Lower lobe of right lung (tissue), 2 donors: ENCODE data around the gene KDSR. TPM values are rescaled to one million over a fixed set of nuclear protein-coding genes. Genes with fewer than 3 reads are reported as not detected.

ENCODE experiments used
- ATAC-seq, 2 donors: fragments of 200-7000 bp; cut with Tn5 transposase; one replicate each; pipeline ENCODE4 v1.9.1; 2020 to 2022; ENCODE audit warnings: mild to moderate bottlenecking in 2 of 2, moderate library complexity in 2 of 2
- DNase-seq: peaks from one replicate; pipeline ENCODE4 v3.0.0-alpha.2; 2020
- H3K27ac ChIP-seq: fragments of 200-600 bp; one replicate; pipeline ENCODE4 v1.8.0; 2022
- H3K27me3 ChIP-seq: fragments of 200-600 bp; one replicate; pipeline ENCODE4 v1.8.0; 2022; ENCODE audit warnings: low read depth
- H3K36me3 ChIP-seq: fragments of 200-600 bp; one replicate; pipeline ENCODE4 v1.8.0; 2022; ENCODE audit warnings: mild to moderate bottlenecking
- H3K4me1 ChIP-seq: fragments of 200-600 bp; one replicate; pipeline ENCODE4 v1.8.0; 2022
- H3K4me3 ChIP-seq: fragments of 200-600 bp; one replicate; pipeline ENCODE4 v1.8.0; 2022; ENCODE audit warnings: mild to moderate bottlenecking
- H3K9me3 ChIP-seq: fragments of 200-600 bp; one replicate; pipeline ENCODE4 v1.8.0; 2022
- intact Hi-C: fragments of 100-400 bp; cut with DNase I; formaldehyde crosslinking; loops from one replicate; pipeline ENCODE4 v1.11.0; 2022
- total RNA-seq: library from RNA; stranded (reverse); fragmentation: NEBNext Ultra II Directional; extraction: Animal tissue kit (Norgen Biotek cat#: 25700); gene quantifications from one replicate; pipeline ENCODE4 v1.2.1, GENCODE V29; 2021
- TF ChIP-seq, protein P1 (sequence below): fragments of 200-600 bp; IDR thresholded peaks from one replicate; pipeline ENCODE4 v1.8.0; 2022; ENCODE audit warnings: antibody characterized with exemption, mild to moderate bottlenecking
- donor health status: DM: no; HTN: yes; CAD: no; lungs with severe emphysema.

Gene KDSR
- total RNA-seq, 1 donor from 2014 or later, result 68.5 TPM

DNA sequence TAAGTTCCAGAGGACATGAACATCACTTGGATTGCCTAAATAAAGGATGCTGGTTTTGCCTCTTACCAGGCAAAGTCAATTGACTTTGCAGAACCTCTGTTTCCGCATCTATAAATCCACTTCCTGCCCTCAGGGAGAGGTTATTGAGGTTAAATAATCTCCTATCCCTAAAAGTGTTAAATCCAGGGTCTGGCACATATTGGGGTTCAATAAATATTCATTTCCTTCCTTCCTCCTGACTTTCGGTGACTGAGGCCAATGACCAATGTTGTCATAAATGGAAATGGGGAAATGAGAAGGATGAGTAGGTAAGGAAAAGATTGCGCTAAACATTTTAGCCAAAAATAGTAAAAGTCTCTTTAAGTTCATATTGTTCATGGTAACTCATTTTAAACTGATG, 63.5 kb downstream of the KDSR start:
- TF ChIP-seq, protein P1, sequence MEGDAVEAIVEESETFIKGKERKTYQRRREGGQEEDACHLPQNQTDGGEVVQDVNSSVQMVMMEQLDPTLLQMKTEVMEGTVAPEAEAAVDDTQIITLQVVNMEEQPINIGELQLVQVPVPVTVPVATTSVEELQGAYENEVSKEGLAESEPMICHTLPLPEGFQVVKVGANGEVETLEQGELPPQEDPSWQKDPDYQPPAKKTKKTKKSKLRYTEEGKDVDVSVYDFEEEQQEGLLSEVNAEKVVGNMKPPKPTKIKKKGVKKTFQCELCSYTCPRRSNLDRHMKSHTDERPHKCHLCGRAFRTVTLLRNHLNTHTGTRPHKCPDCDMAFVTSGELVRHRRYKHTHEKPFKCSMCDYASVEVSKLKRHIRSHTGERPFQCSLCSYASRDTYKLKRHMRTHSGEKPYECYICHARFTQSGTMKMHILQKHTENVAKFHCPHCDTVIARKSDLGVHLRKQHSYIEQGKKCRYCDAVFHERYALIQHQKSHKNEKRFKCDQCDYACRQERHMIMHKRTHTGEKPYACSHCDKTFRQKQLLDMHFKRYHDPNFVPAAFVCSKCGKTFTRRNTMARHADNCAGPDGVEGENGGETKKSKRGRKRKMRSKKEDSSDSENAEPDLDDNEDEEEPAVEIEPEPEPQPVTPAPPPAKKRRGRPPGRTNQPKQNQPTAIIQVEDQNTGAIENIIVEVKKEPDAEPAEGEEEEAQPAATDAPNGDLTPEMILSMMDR, result no peak
- Histone ChIP-seq H3K9me3 (no peaks in the 10 kb centered on the region), H3K4me1 (peaks cover 40% of the 10 kb centered on the region), H3K27me3 (no peaks in the 10 kb centered on the region), H3K4me3 (no peak overlapping the region), H3K36me3 (no peaks in the 10 kb centered on the region), H3K27ac (no peak overlapping the region)
- intact Hi-C loops, result no loop called here
- no peak for ATAC-seq
- no peak for DNase-seq

DNA sequence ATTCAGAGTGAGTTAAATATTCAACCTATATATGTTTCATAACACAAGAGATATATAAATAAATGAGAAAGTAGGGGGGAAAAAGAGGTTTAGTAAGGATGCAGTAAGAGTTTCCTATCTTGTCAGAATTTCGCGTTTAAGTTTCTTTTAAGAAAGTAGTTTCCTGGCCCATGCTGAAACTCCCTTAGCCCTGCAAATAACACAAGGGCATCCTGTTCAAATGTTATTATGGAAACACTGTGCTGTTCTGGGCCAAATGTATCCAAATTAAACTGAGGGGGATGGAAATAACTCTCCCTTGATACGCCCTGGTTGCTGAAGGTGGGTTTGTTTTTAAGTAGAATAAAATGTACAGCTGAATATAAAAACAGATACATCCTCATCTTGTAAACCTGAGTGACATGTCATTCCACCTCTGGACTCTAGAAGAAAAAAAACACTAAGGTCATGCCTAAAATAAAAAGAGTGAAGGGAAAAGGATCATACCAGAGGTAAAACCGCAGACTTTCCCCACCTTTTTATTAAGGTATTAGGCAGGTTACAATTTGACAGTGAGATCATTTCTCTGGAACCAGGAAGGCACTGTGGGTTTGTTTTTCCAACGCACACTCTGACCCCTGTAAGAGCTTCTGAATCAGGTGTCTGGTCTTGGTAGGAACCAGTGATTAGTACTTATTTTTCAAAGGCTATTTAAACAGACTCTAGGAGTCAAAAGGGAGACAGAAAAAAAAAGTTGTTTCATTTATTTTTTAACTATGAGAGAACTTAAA, 64.2 kb downstream of the KDSR start:
- peaks cover 42% of the 10 kb centered on the region for H3K4me1 ChIP-seq
- H3K27me3 ChIP-seq, result no peaks in the 10 kb centered on the region
- no peak overlapping the region for H3K27ac ChIP-seq
- H3K4me3 ChIP-seq, result no peak overlapping the region
- DNase-seq, result no peak
- H3K9me3 ChIP-seq, result no peaks in the 10 kb centered on the region
- intact Hi-C loops, result no loop called here
- no peak for ATAC-seq
- TF ChIP-seq, protein P1, result no peak
- no peaks in the 10 kb centered on the region for H3K36me3 ChIP-seq

DNA sequence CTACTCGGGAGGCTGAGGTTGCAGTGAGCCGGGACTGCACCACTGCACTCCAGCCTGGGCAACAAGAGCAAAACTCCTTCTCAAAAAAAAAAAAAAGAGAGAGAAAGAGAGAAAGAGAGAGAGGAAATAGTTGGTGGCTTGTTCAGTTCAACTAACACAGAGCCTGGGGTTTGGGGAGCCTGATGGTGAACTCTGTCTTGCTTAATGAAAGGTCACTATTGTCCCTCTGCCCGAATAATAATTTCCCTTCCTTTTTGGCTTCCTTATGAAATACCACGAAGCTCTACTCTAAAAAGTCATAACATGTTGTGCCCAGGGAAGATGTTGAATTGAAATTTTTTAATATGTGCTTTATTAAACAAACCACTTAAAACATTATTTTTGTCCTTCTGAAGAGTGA, 64.8 kb downstream of the KDSR start:
- ATAC-seq (peak in 1 of 2 donors; percentile 25), DNase-seq (no peak)
- Histone ChIP-seq H3K36me3 (no peaks in the 10 kb centered on the region), H3K9me3 (no peaks in the 10 kb centered on the region), H3K27ac (peak overlapping the region; percentile 18), H3K4me1 (peaks cover 43% of the 10 kb centered on the region), H3K4me3 (no peak overlapping the region), H3K27me3 (no peaks in the 10 kb centered on the region)
- TF ChIP-seq, protein P1, result no peak
- intact Hi-C loops, result no loop called here

DNA sequence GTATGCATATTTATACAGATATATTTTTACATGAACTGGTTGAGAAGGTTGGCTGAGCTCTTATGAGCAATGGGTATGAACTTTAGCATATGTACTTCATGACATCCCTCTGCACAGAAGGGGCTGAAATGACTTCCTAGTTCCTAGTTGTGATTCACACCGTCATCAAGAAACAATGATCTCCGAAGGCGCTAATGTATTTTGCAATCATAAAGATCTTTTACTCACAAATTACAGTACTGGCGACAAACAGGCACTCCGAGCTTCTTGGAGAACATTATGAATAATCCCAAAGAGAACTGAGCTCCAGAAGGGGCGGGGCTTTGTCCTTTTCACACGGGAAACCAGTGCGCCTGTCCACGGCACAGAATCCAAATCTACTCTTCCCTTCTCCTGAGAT, 65.6 kb downstream of the KDSR start:
- TF ChIP-seq, protein P1, result no peak
- Histone ChIP-seq H3K4me1 (peaks cover 39% of the 10 kb centered on the region), H3K9me3 (no peaks in the 10 kb centered on the region), H3K27ac (no peak overlapping the region), H3K4me3 (no peak overlapping the region), H3K27me3 (no peaks in the 10 kb centered on the region), H3K36me3 (no peaks in the 10 kb centered on the region)
- no peak for DNase-seq
- peak; percentile 49 to 67 for ATAC-seq
- intact Hi-C loops, result no loop called here

DNA sequence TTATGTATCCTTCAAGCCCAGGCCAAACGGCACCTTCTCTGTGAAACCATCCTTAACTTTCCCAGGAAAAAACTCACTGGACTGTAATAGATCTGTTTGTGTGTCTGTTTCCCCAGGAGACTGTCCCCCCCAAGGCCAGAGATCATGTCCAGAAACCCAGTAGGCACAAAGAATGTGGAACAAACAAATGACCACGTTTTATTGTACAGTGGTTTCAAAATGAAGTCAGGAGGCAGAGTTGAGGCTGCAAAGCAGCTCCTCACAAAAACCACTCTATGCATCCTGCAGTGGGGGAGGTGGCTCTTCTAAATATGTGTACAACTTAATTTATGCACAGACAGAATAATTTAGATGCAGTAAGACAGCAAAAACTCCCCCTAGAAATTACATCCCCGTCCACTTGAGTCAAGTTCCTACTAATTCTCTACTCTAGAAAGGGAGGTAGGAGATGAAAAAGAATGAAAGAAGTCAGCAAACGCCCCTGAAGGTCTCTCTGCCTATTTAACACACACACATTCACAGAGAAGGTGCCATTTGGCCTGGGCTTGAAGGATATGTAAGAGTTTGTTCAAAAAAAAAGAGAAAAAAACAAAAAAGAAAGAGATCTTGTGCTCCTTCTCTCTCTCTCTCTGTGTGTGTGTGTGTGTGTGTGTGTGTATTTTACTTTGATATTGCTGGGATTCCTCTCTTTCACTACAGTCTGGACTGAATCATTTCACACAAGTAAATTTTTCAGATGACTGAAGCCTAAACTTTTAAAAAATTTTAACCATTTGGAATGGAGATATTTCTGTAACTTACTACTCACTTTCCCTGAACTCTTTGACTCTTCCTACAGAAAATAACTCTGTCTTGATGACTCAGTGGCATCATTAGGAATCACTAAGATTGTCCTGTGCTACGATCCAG, 66.9 kb downstream of the KDSR start:
- ATAC-seq (no peak), DNase-seq (no peak)
- Histone ChIP-seq H3K27ac (no peak overlapping the region), H3K36me3 (no peaks in the 10 kb centered on the region), H3K4me3 (no peak overlapping the region), H3K4me1 (peaks cover 39% of the 10 kb centered on the region), H3K27me3 (no peaks in the 10 kb centered on the region), H3K9me3 (no peaks in the 10 kb centered on the region)
- intact Hi-C loops, result no loop called here
- TF ChIP-seq, protein P1, result no peak
